Esophagus (tissue), 2 donors: Measurements from ENCODE around the gene TAS1R3. TPM values are rescaled to one million over a fixed set of nuclear protein-coding genes. Genes with fewer than 3 reads are reported as not detected.
A peak's percentile ranks its signal among the peaks of the same experiment; 100 is the strongest.
"Not testable (repeated sequence)": the region's sequence is repeated elsewhere in the genome, so short reads cannot be mapped to it uniquely, and the experiment has no call there.

Experiments used
- H3K27ac ChIP-seq, 2 donors: one replicate each; pipeline ENCODE4 v1.5.1; 2013; ENCODE audit warnings: low read depth in 2 of 2, mild to moderate bottlenecking in 2 of 2, inconsistent platforms in 1 of 2, low read length in 1 of 2, moderate library complexity in 1 of 2
- H3K27me3 ChIP-seq, 2 donors: one replicate each; pipeline ENCODE4 v1.6.1; 2013; ENCODE audit warnings: low read length in 2 of 2, control low read depth in 1 of 2, mild to moderate bottlenecking in 1 of 2; ENCODE audit not compliant: insufficient read depth in 2 of 2, control insufficient read depth in 1 of 2
- H3K36me3 ChIP-seq, 2 donors: one replicate each; pipeline ENCODE4 v1.6.1; 2013; ENCODE audit warnings: low read length in 1 of 2; ENCODE audit not compliant: control insufficient read depth in 2 of 2, insufficient read depth in 2 of 2
- H3K4me1 ChIP-seq, 2 donors: one replicate each; pipeline ENCODE4 v1.6.1; 2013; ENCODE audit warnings: low read length in 1 of 2; ENCODE audit not compliant: control insufficient read depth in 2 of 2, insufficient read depth in 2 of 2
- H3K4me3 ChIP-seq, 2 donors: one replicate each; pipeline ENCODE4 v1.5.1; 2013; ENCODE audit warnings: low read length in 2 of 2, mild to moderate bottlenecking in 2 of 2, low read depth in 1 of 2, moderate library complexity in 1 of 2
- H3K9me3 ChIP-seq, 2 donors: one replicate each; pipeline ENCODE4 v1.6.1; 2013; ENCODE audit warnings: mild to moderate bottlenecking in 2 of 2, low read depth in 1 of 2, low read length in 1 of 2, moderate library complexity in 1 of 2; ENCODE audit not compliant: control insufficient read depth in 2 of 2, insufficient read depth in 1 of 2
- WGBS, 2 donors: extraction: QIAGEN DNeasy Blood & Tissue Kit; methylation state at CpG; one replicate each; pipeline ENCODE4 v1.1.7; 2013; 5-methylcytosine and 5-hydroxymethylcytosine counted together
- polyA plus RNA-seq, 2 donors: library from polyadenylated mRNA; stranded (reverse); fragments of 200-250 nt; gene quantifications; one replicate each; pipeline ENCODE4 v1.2.3, GENCODE V29; 2013
- donor health status: healthy with polysubstance abuse.
- donor health status: Bipolar disorder and iron deficiency.

The TAS1R3 gene
- polyA plus RNA-seq, 2 donors, result 0.28 to 1.9 TPM

GRCh38 chr1:1315435-1315954 lies 15.6 kb upstream of the TAS1R3 start:
- Histone ChIP-seq H3K36me3 (peaks cover 2 to 62% of the 10 kb centered on the region in 2 donors), H3K27ac (no peak overlapping the region), H3K9me3 (no peaks in the 10 kb centered on the region), H3K4me1 (peaks cover 0 to 13% of the 10 kb centered on the region in 2 donors), H3K27me3 (no peaks in the 10 kb centered on the region), H3K4me3 (no peak overlapping the region)
- 71 to 75% methylated on average over 16 to 22 of the region's 26 CpGs for WGBS, 2 donors

- H3K27me3 ChIP-seq, H3K27ac ChIP-seq, H3K4me3 ChIP-seq, H3K9me3 ChIP-seq: not testable (repeated sequence)
- peaks cover 0 to 11% of the 10 kb centered on the region in 2 donors for H3K4me1 ChIP-seq
- WGBS, 2 donors, result 88 to 90% methylated on average over 8 of the region's 8 CpGs
- peaks cover 2 to 58% of the 10 kb centered on the region in 2 donors for H3K36me3 ChIP-seq
These were observed 14.9 kb upstream of the TAS1R3 start for GRCh38 chr1:1316199-1316598.

- Histone ChIP-seq H3K4me3 (no peak overlapping the region), H3K27me3 (no peaks in the 10 kb centered on the region), H3K27ac (peak overlapping the region in 1 of 2 donors; percentile 75), H3K9me3 (no peaks in the 10 kb centered on the region), H3K4me1 (peaks cover 0 to 8% of the 10 kb centered on the region in 2 donors), H3K36me3 (peaks cover 2 to 47% of the 10 kb centered on the region in 2 donors)
- WGBS, 2 donors, result 81 to 84% methylated on average over 6 of the region's 6 CpGs
These were observed 13.7 kb upstream of the TAS1R3 start for GRCh38 chr1:1317420-1317819.

GRCh38 chr1:1318131-1318652 lies 12.9 kb upstream of the TAS1R3 start:
- peaks cover 2 to 39% of the 10 kb centered on the region in 2 donors for H3K36me3 ChIP-seq
- 41 to 49% methylated on average over 9 of the region's 9 CpGs for WGBS, 2 donors
- no peaks in the 10 kb centered on the region for H3K27me3 ChIP-seq
- H3K4me3 ChIP-seq, result no peak overlapping the region
- H3K9me3 ChIP-seq, result no peaks in the 10 kb centered on the region
- H3K27ac ChIP-seq, result peak overlapping the region; percentile 64 to 75
- peaks cover 0 to 13% of the 10 kb centered on the region in 2 donors for H3K4me1 ChIP-seq

GRCh38 chr1:1318777-1319645 lies 12.1 kb upstream of the TAS1R3 start:
- Histone ChIP-seq H3K27me3 (no peaks in the 10 kb centered on the region), H3K4me3 (no peak overlapping the region), H3K4me1 (peaks cover 0 to 17% of the 10 kb centered on the region in 2 donors), H3K27ac (peak overlapping the region; percentile 43 to 58), H3K9me3 (no peaks in the 10 kb centered on the region), H3K36me3 (peaks cover 2 to 31% of the 10 kb centered on the region in 2 donors)
- WGBS, 2 donors, result 85 to 88% methylated on average over 36 of the region's 36 CpGs

GRCh38 chr1:1319646-1319941 lies 11.5 kb upstream of the TAS1R3 start:
- Histone ChIP-seq H3K27me3 (no peaks in the 10 kb centered on the region), H3K4me1 (peaks cover 2 to 17% of the 10 kb centered on the region in 2 donors), H3K4me3 (no peak overlapping the region), H3K27ac (peak overlapping the region in 1 of 2 donors; percentile 16), H3K36me3 (peaks cover 2 to 25% of the 10 kb centered on the region in 2 donors), H3K9me3 (no peaks in the 10 kb centered on the region)
- 89 to 90% methylated on average over 13 of the region's 13 CpGs for WGBS, 2 donors

- H3K27me3 ChIP-seq, result no peaks in the 10 kb centered on the region
- peaks cover 2 to 17% of the 10 kb centered on the region in 2 donors for H3K36me3 ChIP-seq
- no peaks in the 10 kb centered on the region for H3K9me3 ChIP-seq
- H3K27ac ChIP-seq, result no peak overlapping the region
- 78 to 81% methylated on average over 22 to 23 of the region's 23 CpGs for WGBS, 2 donors
- no peak overlapping the region for H3K4me3 ChIP-seq
- peaks cover 7 to 21% of the 10 kb centered on the region in 2 donors for H3K4me1 ChIP-seq
These were observed 10.2 kb upstream of the TAS1R3 start for GRCh38 chr1:1320666-1321448.

GRCh38 chr1:1321477-1321876 lies 9.6 kb upstream of the TAS1R3 start:
- Histone ChIP-seq H3K4me3 (no peak overlapping the region), H3K4me1 (peaks cover 8 to 21% of the 10 kb centered on the region in 2 donors), H3K27ac (no peak overlapping the region), H3K36me3 (peaks cover 2 to 17% of the 10 kb centered on the region in 2 donors), H3K27me3 (no peaks in the 10 kb centered on the region), H3K9me3 (no peaks in the 10 kb centered on the region)
- WGBS, 2 donors, result 86 to 88% methylated on average over 8 of the region's 8 CpGs

- H3K4me1 ChIP-seq, result peaks cover 8 to 21% of the 10 kb centered on the region in 2 donors
- H3K27me3 ChIP-seq, result no peaks in the 10 kb centered on the region
- peaks cover 5 to 26% of the 10 kb centered on the region in 2 donors for H3K36me3 ChIP-seq
- no peak overlapping the region for H3K27ac ChIP-seq
- no peak overlapping the region for H3K4me3 ChIP-seq
- WGBS, 2 donors, result 71 to 78% methylated on average over 7 to 13 of the region's 14 CpGs
- H3K9me3 ChIP-seq, result no peaks in the 10 kb centered on the region
These were observed 8.7 kb upstream of the TAS1R3 start for GRCh38 chr1:1322418-1322817.
